ENCODE results near the gene GNPTG. TPM values are rescaled to one million over a fixed set of nuclear protein-coding genes. Genes with fewer than 3 reads are reported as not detected.

The GNPTG gene
- total RNA-seq, 3 donors from 2014 or later = 50.1 to 68.9 (median 57.3) TPM

DNA sequence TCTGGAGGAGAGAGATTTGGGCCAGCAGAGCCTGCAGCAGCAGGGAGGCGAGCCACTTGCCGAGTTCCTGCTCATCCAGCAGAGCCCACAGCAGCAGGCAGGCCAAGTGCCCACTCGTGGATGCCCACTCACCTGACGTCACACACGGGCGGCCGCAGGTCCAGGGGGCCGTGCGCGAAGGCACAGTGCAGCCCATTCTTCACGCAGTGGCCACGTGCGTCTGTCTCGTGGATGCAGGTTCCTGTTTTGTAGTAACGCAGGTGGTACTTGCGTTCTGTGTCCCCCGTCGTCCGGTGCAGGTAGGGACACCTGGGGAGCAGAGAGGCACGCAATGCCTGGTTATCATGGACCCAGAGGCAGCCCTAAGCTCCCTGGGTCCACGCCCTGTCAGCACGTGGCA, 51.3 kb downstream of the GNPTG start:
- Histone ChIP-seq H3K4me1 (ENCODE audit: low read depth) (no peaks in the 10 kb centered on the region), H3K4me3 (no peak overlapping the region), H3K36me3 (ENCODE audit: low read depth) (peaks cover 4% of the 10 kb centered on the region), H3K9me3 (no peaks in the 10 kb centered on the region)
- ATAC-seq (no peak), DNase-seq (no peak)
- TF ChIP-seq, protein P1, sequence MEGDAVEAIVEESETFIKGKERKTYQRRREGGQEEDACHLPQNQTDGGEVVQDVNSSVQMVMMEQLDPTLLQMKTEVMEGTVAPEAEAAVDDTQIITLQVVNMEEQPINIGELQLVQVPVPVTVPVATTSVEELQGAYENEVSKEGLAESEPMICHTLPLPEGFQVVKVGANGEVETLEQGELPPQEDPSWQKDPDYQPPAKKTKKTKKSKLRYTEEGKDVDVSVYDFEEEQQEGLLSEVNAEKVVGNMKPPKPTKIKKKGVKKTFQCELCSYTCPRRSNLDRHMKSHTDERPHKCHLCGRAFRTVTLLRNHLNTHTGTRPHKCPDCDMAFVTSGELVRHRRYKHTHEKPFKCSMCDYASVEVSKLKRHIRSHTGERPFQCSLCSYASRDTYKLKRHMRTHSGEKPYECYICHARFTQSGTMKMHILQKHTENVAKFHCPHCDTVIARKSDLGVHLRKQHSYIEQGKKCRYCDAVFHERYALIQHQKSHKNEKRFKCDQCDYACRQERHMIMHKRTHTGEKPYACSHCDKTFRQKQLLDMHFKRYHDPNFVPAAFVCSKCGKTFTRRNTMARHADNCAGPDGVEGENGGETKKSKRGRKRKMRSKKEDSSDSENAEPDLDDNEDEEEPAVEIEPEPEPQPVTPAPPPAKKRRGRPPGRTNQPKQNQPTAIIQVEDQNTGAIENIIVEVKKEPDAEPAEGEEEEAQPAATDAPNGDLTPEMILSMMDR (IDR thresholded peaks at IDR 0.05) = no peak
- intact Hi-C loops (cut with DNase I, micrococcal nuclease) = no loop called here

DNA sequence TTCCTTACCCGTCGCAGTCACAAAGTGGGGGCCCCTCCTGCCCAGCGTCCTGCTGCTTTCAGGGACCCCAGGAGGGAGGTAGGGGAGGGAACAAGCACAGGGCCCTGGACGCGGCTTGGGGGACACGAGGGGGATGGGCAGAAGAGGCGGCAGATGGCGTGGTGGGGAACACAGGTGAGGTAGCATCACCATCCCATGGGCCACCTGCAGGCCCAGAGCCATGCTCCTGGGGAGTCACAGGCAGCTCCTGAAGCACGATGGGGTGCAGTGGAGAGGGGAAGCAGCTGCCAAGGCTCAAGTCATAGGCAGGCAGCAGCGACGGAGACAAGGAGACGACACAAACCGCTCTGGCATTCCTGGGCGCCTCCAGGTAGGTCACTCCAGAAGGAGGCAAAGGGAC, 52.0 kb downstream of the GNPTG start:
- Histone ChIP-seq H3K4me1 (ENCODE audit: low read depth) (peaks cover 5% of the 10 kb centered on the region), H3K4me3 (no peak overlapping the region), H3K9me3 (no peaks in the 10 kb centered on the region), H3K36me3 (ENCODE audit: low read depth) (peaks cover 4% of the 10 kb centered on the region)
- DNase-seq (no peak), ATAC-seq (no peak)
- TF ChIP-seq, protein P1 (IDR thresholded peaks at IDR 0.05) = no peak
- intact Hi-C loops (cut with DNase I, micrococcal nuclease) = no loop called here

DNA sequence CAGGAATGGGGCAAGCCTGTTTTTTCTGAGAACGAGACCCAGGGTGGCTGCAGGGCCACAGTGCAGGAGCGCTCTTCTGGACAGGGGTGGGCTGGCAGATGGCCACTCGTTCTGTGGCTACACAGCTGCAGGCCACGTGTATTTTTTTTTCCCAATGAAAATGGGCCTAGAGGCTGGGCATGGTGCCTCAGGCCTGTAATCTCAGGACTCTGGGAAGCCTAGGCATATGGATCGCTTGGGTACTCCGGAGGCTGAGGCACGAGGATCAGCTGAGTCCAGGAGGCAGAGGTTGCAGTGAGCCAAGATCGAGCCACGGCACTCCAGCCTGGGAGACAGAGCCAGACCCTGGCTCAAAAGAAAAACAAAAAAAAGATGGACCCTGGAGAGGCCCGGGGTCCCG, 56.0 kb downstream of the GNPTG start:
- DNase-seq (no peak), ATAC-seq (peak; percentile 16)
- Histone ChIP-seq H3K36me3 (ENCODE audit: low read depth) (no peaks in the 10 kb centered on the region), H3K9me3 (no peaks in the 10 kb centered on the region), H3K4me3 (no peak overlapping the region), H3K4me1 (ENCODE audit: low read depth) (peaks cover 5% of the 10 kb centered on the region)
- intact Hi-C loops (cut with DNase I, micrococcal nuclease) = no loop called here
- TF ChIP-seq, protein P1 (IDR thresholded peaks at IDR 0.05) = no peak

DNA sequence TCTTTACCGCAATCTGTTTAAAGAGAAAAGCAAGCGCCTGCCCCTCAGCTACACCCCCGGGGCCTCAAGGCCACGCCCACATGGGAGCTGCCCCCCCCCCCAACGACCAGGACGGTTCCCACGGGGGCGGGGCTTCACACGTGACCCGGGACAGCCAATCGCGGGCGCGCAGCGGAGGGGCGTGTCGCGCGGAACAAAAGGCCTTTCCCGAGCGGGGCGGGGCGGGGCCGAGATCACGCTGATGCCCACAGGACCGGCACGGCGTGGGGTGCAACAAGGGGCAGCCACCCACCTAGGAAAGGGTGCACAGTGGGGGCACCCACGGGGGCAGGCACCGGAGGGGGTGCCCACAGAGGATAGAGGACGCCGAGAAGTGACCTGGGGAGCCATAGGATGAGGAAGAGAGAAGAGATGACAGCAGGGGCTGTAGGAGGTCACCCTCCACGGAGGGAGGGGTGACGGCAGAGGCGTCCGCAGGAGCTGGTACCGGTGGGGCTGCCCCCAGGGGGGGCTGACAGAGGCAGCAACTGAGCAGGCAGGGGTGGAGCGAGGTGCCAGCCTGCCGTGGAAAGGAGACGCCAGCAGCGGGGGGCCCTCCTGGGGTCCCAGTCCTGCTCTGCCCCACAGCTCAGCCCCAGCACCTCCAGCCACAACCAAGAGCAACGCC, 56.6 kb downstream of the GNPTG start:
- intact Hi-C loops (cut with DNase I, micrococcal nuclease) = no loop called here
- TF ChIP-seq, protein P1 (IDR thresholded peaks at IDR 0.05) = no peak
- H3K36me3 ChIP-seq (ENCODE audit: low read depth) = no peaks in the 10 kb centered on the region

DNA sequence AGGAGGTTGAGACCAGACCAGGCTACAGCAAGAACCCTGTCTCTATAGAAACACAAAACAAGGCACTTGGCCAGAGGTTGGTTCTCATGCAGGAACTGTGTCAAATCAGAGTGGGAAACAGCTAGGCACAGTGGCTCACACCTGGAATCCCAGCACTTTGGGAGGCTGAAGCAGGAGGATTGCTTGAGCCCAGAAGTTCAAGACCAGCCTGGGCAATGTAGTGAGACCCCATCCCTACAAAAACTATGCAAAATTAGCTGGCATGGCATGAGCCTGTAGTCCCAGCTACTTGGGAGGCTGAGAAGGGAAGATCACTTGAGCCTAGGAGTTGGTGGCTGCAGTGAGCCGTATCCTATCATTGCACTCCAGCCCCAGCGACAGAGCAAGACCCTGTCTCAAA, 61.1 kb downstream of the GNPTG start:
- no peak for DNase-seq
- no peak overlapping the region for H3K4me3 ChIP-seq
- H3K4me1 ChIP-seq (ENCODE audit: low read depth) = peaks cover 5% of the 10 kb centered on the region
- intact Hi-C loops (cut with DNase I, micrococcal nuclease) = no loop called here
- no peaks in the 10 kb centered on the region for H3K9me3 ChIP-seq
- no peaks in the 10 kb centered on the region for H3K36me3 ChIP-seq (ENCODE audit: low read depth)
- TF ChIP-seq, protein P1 (IDR thresholded peaks at IDR 0.05) = no peak
- ATAC-seq = no peak

More for the DNA sequence above, 56.6 kb downstream of the GNPTG start:
- peaks cover 5% of the 10 kb centered on the region for H3K4me1 ChIP-seq (ENCODE audit: low read depth)
- DNase-seq (peak; percentile 95 to 98 (median 97)), ATAC-seq (peak; percentile 99)
- no peak overlapping the region for H3K4me3 ChIP-seq
- no peaks in the 10 kb centered on the region for H3K9me3 ChIP-seq

Other genes with a start within 250 kb of the GNPTG start
- gene CACNA1H, start 198.8 kb upstream of the GNPTG start, total RNA-seq = 100 to 1,000 TPM in 1 of 3 donors, 1 to 10 TPM in 2; 6.0 to 160 (median 9.5) TPM
- gene TPSG1, start 126.7 kb upstream of the GNPTG start, total RNA-seq = 10 to 100 TPM; 23.3 to 61.3 (median 53.7) TPM
- 10 to 100 TPM in 1 of 3 donors, 1 to 10 TPM in 2; 3.7 to 21.0 (median 8.2) TPM for gene TPSB2, start 121.7 kb upstream of the GNPTG start, total RNA-seq
- gene TPSAB1, start 111.2 kb upstream of the GNPTG start, total RNA-seq = 10 to 100 TPM in 2 of 3 donors, 1 to 10 TPM in 1; 7.8 to 51.7 (median 46.2) TPM
- 1 to 10 TPM in 1 of 3 donors, under 1 TPM in 2; 0.35 to 4.3 (median 0.58) TPM for gene TPSD1, start 95.9 kb upstream of the GNPTG start, total RNA-seq
- gene UBE2I, start 42.3 kb upstream of the GNPTG start, total RNA-seq = 100 to 1,000 TPM in 1 of 3 donors, 10 to 100 TPM in 2; 79.8 to 101 (median 96.9) TPM
- 10 to 100 TPM in 1 of 3 donors, 1 to 10 TPM in 2; 5.6 to 14.6 (median 5.7) TPM for gene BAIAP3, start 18.3 kb upstream of the GNPTG start, total RNA-seq
- gene TSR3, start 53 bp upstream of the GNPTG start, total RNA-seq = 10 to 100 TPM; 46.4 to 57.2 (median 54.1) TPM
- gene UNKL, start 62.8 kb downstream of the GNPTG start, total RNA-seq = 10 to 100 TPM; 16.2 to 36.5 (median 28.2) TPM
- gene UQCC4, start 68.8 kb downstream of the GNPTG start, total RNA-seq = 10 to 100 TPM; 10.3 to 14.4 (median 11.0) TPM
- gene PERCC1, start 79.1 kb downstream of the GNPTG start, total RNA-seq = under 1 TPM in 1 of 3 donors, not detected in 2; 0.34 TPM
- 1 to 10 TPM in 2 of 3 donors, under 1 TPM in 1; 0.43 to 2.4 (median 1.1) TPM for gene CCDC154, start 92.6 kb downstream of the GNPTG start, total RNA-seq
- gene CLCN7, start 123.1 kb downstream of the GNPTG start, total RNA-seq = 10 to 100 TPM; 59.3 to 98.1 (median 59.8) TPM
- gene PTX4, start 137.0 kb downstream of the GNPTG start, total RNA-seq = not detected
- 10 to 100 TPM; 32.2 to 41.6 (median 37.8) TPM for gene TELO2, start 141.4 kb downstream of the GNPTG start, total RNA-seq
- gene TMEM204, start 181.7 kb downstream of the GNPTG start, total RNA-seq = 10 to 100 TPM in 1 of 3 donors, 1 to 10 TPM in 2; 3.4 to 10.3 (median 5.0) TPM